Neural progenitor cell (in vitro differentiated cells): ENCODE results near the gene DIAPH3.

Source experiments
- CTCF ChIP-seq: fragments of 200-600 bp; sonication (generic); IDR thresholded peaks from 2 replicates; pipeline ENCODE4 v1.5.1; 2017; ENCODE audit warnings: antibody characterized with exemption, mild to moderate bottlenecking
- EZH2phosphoT487 ChIP-seq: fragments of 200-600 bp; sonication (generic); IDR thresholded peaks from 2 replicates; pipeline ENCODE4 v1.6.1; 2017; ENCODE audit warnings: antibody characterized with exemption

- no peak for TF ChIP-seq CTCF
- no peak for TF ChIP-seq EZH2phosphoT487
These were observed 409.3 kb downstream of the DIAPH3 start for GRCh38 chr13:59754411-59754810.
